Stomach (tissue), 4 donors: ENCODE data around the gene NEMP1.

ENCODE experiments used
- CTCF ChIP-seq, 7 experiments: fragments of 450-650 bp in 4 of 7; fragments of 200-600 bp in 3 of 7; sonication (generic) in 3 of 7; IDR thresholded peaks; one replicate each; pipeline ENCODE4 v1.5.1; 2016 to 2019; ENCODE audit warnings: antibody characterized with exemption in 7 of 7, control low read depth in 2 of 7, mild to moderate bottlenecking in 1 of 7
- EP300 ChIP-seq: sonication (generic); formaldehyde crosslinking; IDR thresholded peaks from one replicate; pipeline ENCODE4 v1.6.1; 2017; ENCODE audit warnings: antibody characterized with exemption
- POLR2A ChIP-seq, 4 donors: fragments of 450-650 bp; IDR thresholded peaks; one replicate each; pipeline ENCODE4 v1.6.1; 2016; ENCODE audit warnings: antibody characterized with exemption in 4 of 4, control low read depth in 2 of 4, mild to moderate bottlenecking in 1 of 4, moderate library complexity in 1 of 4
- POLR2AphosphoS5 ChIP-seq, 3 donors: sonication (generic); formaldehyde crosslinking; IDR thresholded peaks; one replicate each; pipeline ENCODE4 v1.6.1; 2016; ENCODE audit warnings: antibody characterized with exemption in 3 of 3

GRCh38 chr12:57066245-57066644, 12.3 kb downstream of the NEMP1 start:
- TF ChIP-seq CTCF (IDR thresholded peaks at IDR 0.05) (no peak), POLR2A (IDR thresholded peaks at IDR 0.05) (no peak), EP300 (no peak), POLR2AphosphoS5 (IDR thresholded peaks at IDR 0.05) (no peak)
